ENCODE measurements around the gene MCF2L2. TPM values are rescaled to one million over a fixed set of nuclear protein-coding genes. Genes with fewer than 3 reads are reported as not detected.

Gene MCF2L2
- polyA plus RNA-seq, 1 donor from 2014 or later, result 9.3 TPM

- Histone ChIP-seq H3K27ac (ENCODE audit: low read length) (no peak overlapping the region), H4K20me1 (ENCODE audit: insufficient read depth) (no peaks in the 10 kb centered on the region), H3K4me2 (ENCODE audit: low read length) (no peak overlapping the region)
Measured at GRCh38 chr3:183151086-183151485, 277.3 kb downstream of the MCF2L2 start.

GRCh38 chr3:183149915-183150750, 278.3 kb downstream of the MCF2L2 start:
- H3K9me3 ChIP-seq (ENCODE audit: low read length), result no peaks in the 10 kb centered on the region

More at GRCh38 chr3:183151086-183151485, 277.3 kb downstream of the MCF2L2 start:
- Histone ChIP-seq H3K4me3 (ENCODE audit: low read length) (no peak overlapping the region), H3F3A (ENCODE audit: insufficient read depth, low read length, poor library complexity, severe bottlenecking) (no peaks in the 10 kb centered on the region), H3K9ac (ENCODE audit: low read length) (no peak overlapping the region), H2AFZ (ENCODE audit: low read depth, low read length) (no peak overlapping the region), H3K9me3 (ENCODE audit: low read length) (no peaks in the 10 kb centered on the region), H3K79me2 (replicated peaks; ENCODE audit: insufficient read depth, low read length) (no peaks in the 10 kb centered on the region), H3K9me2 (ENCODE audit: insufficient read depth, low read length) (no peaks in the 10 kb centered on the region), H3K36me3 (ENCODE audit: insufficient read depth, low read length) (no peaks in the 10 kb centered on the region), H3K27me3 (ENCODE audit: insufficient read depth, low read depth, low read length) (no peaks in the 10 kb centered on the region)
- TF ChIP-seq POLR2AphosphoS5 (IDR thresholded peaks at IDR 0.05), result peak; percentile 47
- peak; percentile 23 for TF ChIP-seq EP300 (conservative IDR thresholded peaks at IDR 0.05; ENCODE audit: poor library complexity, severe bottlenecking)
- no peak for TF ChIP-seq EZH2 (IDR thresholded peaks at IDR 0.05; ENCODE audit: borderline replicate concordance, insufficient read depth, low read length, poor library complexity, severe bottlenecking)
- no peak for TF ChIP-seq SMC3 (conservative IDR thresholded peaks at IDR 0.05; ENCODE audit: poor library complexity)
- TF ChIP-seq TAF1 (IDR thresholded peaks at IDR 0.05; ENCODE audit: low read depth), result no peak
- TF ChIP-seq REST (IDR thresholded peaks at IDR 0.05; ENCODE audit: borderline replicate concordance), result no peak
- TF ChIP-seq RAD21 (conservative IDR thresholded peaks at IDR 0.05), result no peak

More at GRCh38 chr3:183149915-183150750, 278.3 kb downstream of the MCF2L2 start:
- no peaks in the 10 kb centered on the region for H3F3A ChIP-seq (ENCODE audit: insufficient read depth, low read length, poor library complexity, severe bottlenecking)
- TF ChIP-seq MXI1 (conservative IDR thresholded peaks at IDR 0.05; ENCODE audit: poor library complexity, severe bottlenecking) (no peak), POLR2AphosphoS5 (IDR thresholded peaks at IDR 0.05) (no peak), SMC3 (conservative IDR thresholded peaks at IDR 0.05; ENCODE audit: poor library complexity) (no peak), EZH2 (IDR thresholded peaks at IDR 0.05; ENCODE audit: borderline replicate concordance, insufficient read depth, low read length, poor library complexity, severe bottlenecking) (no peak), CTCF (IDR thresholded peaks at IDR 0.05; ENCODE audit: poor library complexity, severe bottlenecking) (no peak)
- no peak overlapping the region for H3K27ac ChIP-seq (ENCODE audit: low read length)
- H2AFZ ChIP-seq (ENCODE audit: low read depth, low read length), result no peak overlapping the region
- H3K36me3 ChIP-seq (ENCODE audit: insufficient read depth, low read length), result no peaks in the 10 kb centered on the region
- no peaks in the 10 kb centered on the region for H4K20me1 ChIP-seq (ENCODE audit: insufficient read depth)
- H3K27me3 ChIP-seq (ENCODE audit: insufficient read depth, low read depth, low read length), result no peaks in the 10 kb centered on the region
- no peaks in the 10 kb centered on the region for H3K79me2 ChIP-seq (replicated peaks; ENCODE audit: insufficient read depth, low read length)
- no peak overlapping the region for H3K4me3 ChIP-seq (ENCODE audit: low read length)
- no peak overlapping the region for H3K4me2 ChIP-seq (ENCODE audit: low read length)
- H3K9ac ChIP-seq (ENCODE audit: low read length), result no peak overlapping the region
- H3K9me2 ChIP-seq (ENCODE audit: insufficient read depth, low read length), result no peaks in the 10 kb centered on the region
